ENCODE results near the gene PRL.

Gene PRL

GRCh38 chr6:22318404-22318803 lies 21.6 kb upstream of the PRL start:
- no peak for DNase-seq (ENCODE audit: low read depth)
- TF ChIP-seq CTCF (IDR thresholded peaks at IDR 0.05; ENCODE audit: low read depth, low read length, missing control alignments), result no peak
- H3K4me3 ChIP-seq (ENCODE audit: low read depth, low read length), result no peak overlapping the region

GRCh38 chr6:22313796-22314195 lies 17.0 kb upstream of the PRL start:
- no peak for DNase-seq (ENCODE audit: low read depth)
- TF ChIP-seq CTCF (IDR thresholded peaks at IDR 0.05; ENCODE audit: low read depth, low read length, missing control alignments), result no peak

GRCh38 chr6:22308939-22309338 lies 12.1 kb upstream of the PRL start:
- DNase-seq (ENCODE audit: low read depth), result no peak
- no peak overlapping the region for H3K4me3 ChIP-seq (ENCODE audit: low read depth, low read length)
- no peak for TF ChIP-seq CTCF (IDR thresholded peaks at IDR 0.05; ENCODE audit: low read depth, low read length, missing control alignments)

More at GRCh38 chr6:22313796-22314195, 17.0 kb upstream of the PRL start:
- H3K4me3 ChIP-seq (ENCODE audit: low read depth, low read length), result no peak overlapping the region

- no peak for TF ChIP-seq CTCF (IDR thresholded peaks at IDR 0.05; ENCODE audit: low read depth, low read length, missing control alignments)
- H3K4me3 ChIP-seq (ENCODE audit: low read depth, low read length), result no peak overlapping the region
- no peak for DNase-seq (ENCODE audit: low read depth)
These were observed 10.1 kb upstream of the PRL start for GRCh38 chr6:22306741-22307466.

- H3K4me3 ChIP-seq (ENCODE audit: low read depth, low read length), result no peak overlapping the region
- TF ChIP-seq CTCF (IDR thresholded peaks at IDR 0.05; ENCODE audit: low read depth, low read length, missing control alignments), result no peak
- DNase-seq (ENCODE audit: low read depth), result no peak
These were observed 6.0 kb upstream of the PRL start for GRCh38 chr6:22302838-22303237.

- no peak for TF ChIP-seq CTCF (IDR thresholded peaks at IDR 0.05; ENCODE audit: low read depth, low read length, missing control alignments)
- DNase-seq (ENCODE audit: low read depth), result no peak
- H3K4me3 ChIP-seq (ENCODE audit: low read depth, low read length), result no peak overlapping the region
These were observed 3.6 kb upstream of the PRL start for GRCh38 chr6:22300273-22300998.

Measured in GM12864 (cell line).